NCI-H460 (cell line): ENCODE data around the gene MTRFR. TPM values are rescaled to one million over a fixed set of nuclear protein-coding genes. Genes with fewer than 3 reads are reported as not detected.

Experiments
- DNase-seq: peaks from one replicate; pipeline ENCODE4 v3.0.0-alpha.2; 2016; ENCODE audit warnings: low read depth; ENCODE audit errors: extremely low read depth
- small RNA-seq, 2 experiments: library from RNA; depleted of rRNA; stranded (forward); fragments of <200 nt; gene quantifications; one replicate each; pipeline ENCODE3, GENCODE V24; 2014
- total RNA-seq: library from RNA; depleted of rRNA; stranded (reverse); fragments of >200 nt; shearing (Covaris generic); gene quantifications from 2 replicates; pipeline ENCODE4 v1.2.3, GENCODE V29; 2014; rRNA removed

Gene MTRFR
- total RNA-seq, 1 experiment from 2014 or later = 18.8 TPM

DNA sequence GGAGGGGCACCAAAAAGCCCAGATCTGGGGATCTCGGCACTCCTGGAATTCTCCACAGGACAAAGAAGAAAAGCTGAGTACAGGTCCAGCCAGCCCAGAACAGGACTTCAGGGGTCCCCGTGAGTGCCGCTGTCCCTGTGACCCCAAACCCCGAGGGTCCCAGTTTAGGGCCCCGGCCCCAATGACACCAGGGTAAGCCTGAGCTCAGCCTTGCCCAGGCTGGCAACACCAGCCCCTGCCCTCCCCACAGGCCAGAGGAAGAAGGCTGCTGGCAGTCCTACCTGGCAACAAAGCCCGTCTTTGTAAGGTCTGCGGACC lies 36.6 kb downstream of the MTRFR start:
- no peak for DNase-seq

GRCh38 chr12:123270214-123271000 lies 37.2 kb downstream of the MTRFR start:
- DNase-seq = no peak

DNA sequence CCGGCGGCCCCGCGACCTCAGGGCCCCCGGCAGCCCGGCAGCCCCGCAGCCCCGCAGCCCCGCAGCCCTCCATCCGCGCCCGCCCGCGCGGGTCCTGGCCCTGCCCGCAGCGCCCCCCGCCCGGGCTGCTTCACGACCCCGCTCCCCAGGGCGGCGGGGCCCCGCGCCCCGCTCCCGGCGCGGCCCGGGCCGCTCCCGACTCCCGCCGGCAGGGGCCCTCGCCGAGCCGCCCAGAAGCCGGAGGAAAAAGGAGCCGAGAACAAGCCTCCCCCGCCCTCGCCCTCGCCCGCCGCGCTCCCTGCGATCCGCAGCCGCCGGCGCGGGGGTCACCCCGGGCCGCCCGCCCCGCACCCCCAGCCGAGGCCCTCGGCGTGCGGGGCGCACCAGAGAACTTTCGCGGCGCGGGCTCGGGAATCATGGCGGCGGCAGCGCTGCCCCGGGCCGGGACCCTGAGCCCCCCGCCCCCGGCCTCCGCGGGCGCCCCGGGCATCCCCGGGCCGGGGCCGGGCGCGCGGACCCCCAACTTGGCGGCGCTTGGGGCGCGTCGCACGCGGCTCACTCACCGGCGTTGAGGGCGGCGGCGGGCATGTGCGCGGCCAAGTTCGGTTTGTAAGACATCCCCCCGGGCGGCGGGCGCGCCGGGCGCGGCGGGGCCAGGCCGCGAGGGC lies 37.9 kb downstream of the MTRFR start:
- peak; percentile 64 for DNase-seq

- no peak for DNase-seq
Measured at GRCh38 chr12:123273166-123273565, 39.9 kb downstream of the MTRFR start.

DNA sequence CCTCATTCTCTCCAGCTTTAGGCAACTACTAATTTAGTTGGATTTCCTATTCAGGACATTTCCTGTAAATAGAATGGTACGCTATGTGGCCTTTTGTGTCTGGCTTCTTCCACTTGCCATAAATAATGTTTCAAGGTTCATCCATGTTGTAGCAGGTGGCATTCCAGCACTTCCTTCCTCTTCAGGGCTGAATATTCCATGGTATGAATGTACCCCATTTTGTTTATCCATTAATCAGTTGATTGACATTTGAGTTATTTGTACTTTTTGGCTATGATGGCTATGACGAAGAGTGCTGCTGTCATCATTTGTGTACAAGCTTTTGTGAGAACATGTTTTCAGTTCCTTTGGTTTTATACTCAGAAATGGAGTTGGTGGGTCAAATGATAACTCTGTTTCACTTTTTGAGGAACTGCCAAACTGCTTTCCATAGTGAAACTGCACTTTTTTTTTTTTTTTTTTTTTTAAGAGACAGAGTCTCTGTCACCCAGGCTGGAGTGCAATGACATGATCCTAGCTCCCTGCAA lies 44.9 kb downstream of the MTRFR start:
- DNase-seq = no peak

GRCh38 chr12:123280971-123281370 lies 47.7 kb downstream of the MTRFR start:
- DNase-seq = no peak

- no peak for DNase-seq
Measured at GRCh38 chr12:123282111-123282510, 48.9 kb downstream of the MTRFR start.

DNA sequence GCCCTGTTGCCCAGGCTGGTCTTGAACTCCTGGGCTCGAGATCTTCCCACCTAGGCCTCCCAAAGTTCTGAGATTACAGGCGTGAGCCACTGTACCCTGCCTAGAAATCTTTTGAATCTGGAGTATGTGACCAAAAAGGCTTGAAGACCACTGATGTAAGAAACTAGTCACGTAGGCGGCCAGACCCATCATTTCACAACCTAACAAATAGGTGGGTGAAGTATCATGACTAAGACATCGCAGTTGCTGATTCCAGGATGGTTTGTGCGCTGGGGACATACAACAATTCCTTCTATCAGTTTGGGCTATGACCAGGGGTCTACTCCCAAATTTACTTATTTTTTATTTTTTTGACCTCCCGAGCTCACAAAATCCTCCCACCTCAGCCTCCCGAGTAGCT lies 50.2 kb downstream of the MTRFR start:
- DNase-seq = no peak

DNA sequence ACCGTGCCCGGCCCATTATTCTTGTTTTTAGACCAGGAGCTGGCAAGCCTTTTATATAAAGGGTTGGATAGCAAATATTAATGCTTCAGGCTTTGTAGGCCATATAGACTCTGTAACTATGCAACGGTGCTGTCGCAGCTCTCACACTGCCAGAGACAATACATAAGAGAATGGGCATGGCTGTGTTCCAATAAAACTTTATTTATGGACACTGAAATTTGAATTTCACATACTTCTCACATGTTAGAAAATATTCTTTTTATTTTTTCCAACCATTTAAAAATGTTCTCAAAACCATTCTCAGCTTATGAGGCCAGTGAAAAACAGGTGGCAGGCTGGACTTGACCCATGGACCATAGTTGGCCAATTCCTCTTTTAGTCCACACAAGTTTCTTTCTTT lies 51.4 kb downstream of the MTRFR start:
- DNase-seq = no peak

DNA sequence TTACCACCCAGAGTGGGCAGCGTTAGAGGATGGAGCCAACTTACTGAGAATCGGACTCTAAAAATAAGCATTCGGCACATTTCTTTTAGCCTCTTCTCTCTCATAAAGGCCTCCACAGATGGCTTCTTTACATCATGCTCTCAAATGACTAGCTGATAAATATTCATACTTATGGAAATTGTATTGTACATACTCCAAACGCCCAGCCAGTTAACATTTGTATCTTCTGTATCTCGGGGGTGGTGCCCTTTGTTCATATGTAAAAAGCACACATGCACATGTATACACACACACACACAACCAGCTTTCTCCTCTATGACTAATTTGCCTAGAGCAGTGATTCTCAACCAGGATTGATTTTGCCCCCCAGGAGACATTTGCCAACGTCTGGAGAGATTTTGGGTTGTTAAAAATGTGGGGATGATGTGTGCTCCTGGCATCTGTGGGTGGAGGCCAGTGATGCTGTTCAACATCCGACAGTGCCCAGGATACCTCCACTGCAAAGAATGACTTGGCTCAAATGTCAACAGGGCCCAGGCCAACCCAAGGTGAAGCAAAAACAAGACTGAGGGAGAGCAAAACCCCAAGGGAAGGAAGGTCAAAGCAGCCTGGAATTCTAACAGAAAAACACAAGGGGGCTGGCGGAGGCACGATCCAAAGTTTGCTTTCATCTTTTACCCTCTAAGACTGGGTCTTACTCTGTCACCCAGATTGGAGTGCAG lies 53.6 kb downstream of the MTRFR start:
- DNase-seq = no peak

GRCh38 chr12:123288751-123289346 lies 55.6 kb downstream of the MTRFR start:
- DNase-seq = no peak

DNA sequence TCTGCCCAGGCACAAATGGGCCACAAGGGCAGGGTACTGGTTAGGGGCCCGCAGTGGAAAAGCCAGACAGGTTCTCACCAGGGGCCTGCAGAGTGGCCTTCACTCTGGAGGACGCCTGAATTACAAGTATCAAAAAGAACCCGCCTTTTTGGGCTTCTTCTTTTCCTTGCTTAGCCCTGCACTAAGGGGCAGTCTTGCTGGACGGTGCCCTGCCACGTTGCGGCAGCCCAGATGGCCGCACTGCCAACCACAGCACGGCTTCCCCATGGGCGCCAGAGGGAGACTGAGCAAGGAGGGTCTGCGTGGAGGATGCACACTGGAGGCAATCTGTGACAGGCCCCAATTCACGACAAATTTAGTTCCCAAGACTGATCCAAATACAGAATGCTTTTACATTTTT lies 56.7 kb downstream of the MTRFR start:
- no peak for DNase-seq

- DNase-seq = no peak
Measured at GRCh38 chr12:123293178-123293760, 60.0 kb downstream of the MTRFR start.

- DNase-seq = no peak
Measured at GRCh38 chr12:123305136-123305535, 71.9 kb downstream of the MTRFR start.

GRCh38 chr12:123306200-123306599 lies 73.0 kb downstream of the MTRFR start:
- DNase-seq = no peak

Small RNA genes lying within 50 kb of the gene (small RNA-seq; reads per million reads assigned to genes)
- 0 to 0.06 reads per million in 2 experiments for gene RNA5SP375

Other genes starting within 250 kb of the MTRFR start
- gene PITPNM2, start 82.3 kb upstream of the MTRFR start, total RNA-seq = 3.4 and 4.1 TPM in 2 replicates
- gene MPHOSPH9, start 295 bp upstream of the MTRFR start, total RNA-seq = 82.9 and 90.6 TPM in 2 replicates
- 114 and 122 TPM in 2 replicates for gene CDK2AP1, start 38.4 kb downstream of the MTRFR start, total RNA-seq
- gene SBNO1, start 131.4 kb downstream of the MTRFR start, total RNA-seq = 30.7 and 37.4 TPM in 2 replicates
- gene KMT5A, start 150.7 kb downstream of the MTRFR start, total RNA-seq = 91.0 and 95.4 TPM in 2 replicates
- 2.3 and 2.5 TPM in 2 replicates for gene RILPL2, start 203.2 kb downstream of the MTRFR start, total RNA-seq
- 24.0 and 33.8 TPM in 2 replicates for gene SNRNP35, start 224.7 kb downstream of the MTRFR start, total RNA-seq